Measurements from ENCODE around the gene IL2RA.

The IL2RA gene

DNA sequence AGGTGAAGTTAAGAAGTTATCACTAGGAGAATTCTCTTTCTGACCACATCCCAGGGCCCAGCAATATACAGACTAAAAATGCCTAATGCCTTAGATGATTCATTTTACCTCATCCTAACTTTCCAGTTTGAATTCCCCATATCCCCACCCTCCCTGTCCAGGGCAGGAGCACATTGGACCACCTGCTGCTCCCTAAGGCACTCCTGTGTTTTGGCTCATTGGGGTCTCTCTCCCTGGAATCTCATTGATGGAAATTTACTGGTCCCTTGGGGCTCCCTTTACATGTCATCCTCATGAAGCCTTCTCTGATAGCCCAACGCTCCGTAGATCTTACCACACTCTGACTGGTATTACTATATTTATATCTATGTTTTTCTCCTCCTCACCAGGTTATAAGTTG lies 2.7 kb downstream of the IL2RA start:
- ATAC-seq: no peak
- TF ChIP-seq BACH2 (CRISPR knock-in tag; IDR thresholded peaks at IDR 0.05; ENCODE audit: borderline replicate concordance): no peak
- no peak for TF ChIP-seq CSDC2 (CRISPR knock-in tag; IDR thresholded peaks at IDR 0.05)
- TF ChIP-seq, protein P1, sequence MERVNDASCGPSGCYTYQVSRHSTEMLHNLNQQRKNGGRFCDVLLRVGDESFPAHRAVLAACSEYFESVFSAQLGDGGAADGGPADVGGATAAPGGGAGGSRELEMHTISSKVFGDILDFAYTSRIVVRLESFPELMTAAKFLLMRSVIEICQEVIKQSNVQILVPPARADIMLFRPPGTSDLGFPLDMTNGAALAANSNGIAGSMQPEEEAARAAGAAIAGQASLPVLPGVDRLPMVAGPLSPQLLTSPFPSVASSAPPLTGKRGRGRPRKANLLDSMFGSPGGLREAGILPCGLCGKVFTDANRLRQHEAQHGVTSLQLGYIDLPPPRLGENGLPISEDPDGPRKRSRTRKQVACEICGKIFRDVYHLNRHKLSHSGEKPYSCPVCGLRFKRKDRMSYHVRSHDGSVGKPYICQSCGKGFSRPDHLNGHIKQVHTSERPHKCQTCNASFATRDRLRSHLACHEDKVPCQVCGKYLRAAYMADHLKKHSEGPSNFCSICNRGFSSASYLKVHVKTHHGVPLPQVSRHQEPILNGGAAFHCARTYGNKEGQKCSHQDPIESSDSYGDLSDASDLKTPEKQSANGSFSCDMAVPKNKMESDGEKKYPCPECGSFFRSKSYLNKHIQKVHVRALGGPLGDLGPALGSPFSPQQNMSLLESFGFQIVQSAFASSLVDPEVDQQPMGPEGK (CRISPR knock-in tag; IDR thresholded peaks at IDR 0.05; ENCODE audit: borderline replicate concordance): no peak
- no peak for TF ChIP-seq ZFP30 (CRISPR knock-in tag; IDR thresholded peaks at IDR 0.05)
- TF ChIP-seq, protein P2, sequence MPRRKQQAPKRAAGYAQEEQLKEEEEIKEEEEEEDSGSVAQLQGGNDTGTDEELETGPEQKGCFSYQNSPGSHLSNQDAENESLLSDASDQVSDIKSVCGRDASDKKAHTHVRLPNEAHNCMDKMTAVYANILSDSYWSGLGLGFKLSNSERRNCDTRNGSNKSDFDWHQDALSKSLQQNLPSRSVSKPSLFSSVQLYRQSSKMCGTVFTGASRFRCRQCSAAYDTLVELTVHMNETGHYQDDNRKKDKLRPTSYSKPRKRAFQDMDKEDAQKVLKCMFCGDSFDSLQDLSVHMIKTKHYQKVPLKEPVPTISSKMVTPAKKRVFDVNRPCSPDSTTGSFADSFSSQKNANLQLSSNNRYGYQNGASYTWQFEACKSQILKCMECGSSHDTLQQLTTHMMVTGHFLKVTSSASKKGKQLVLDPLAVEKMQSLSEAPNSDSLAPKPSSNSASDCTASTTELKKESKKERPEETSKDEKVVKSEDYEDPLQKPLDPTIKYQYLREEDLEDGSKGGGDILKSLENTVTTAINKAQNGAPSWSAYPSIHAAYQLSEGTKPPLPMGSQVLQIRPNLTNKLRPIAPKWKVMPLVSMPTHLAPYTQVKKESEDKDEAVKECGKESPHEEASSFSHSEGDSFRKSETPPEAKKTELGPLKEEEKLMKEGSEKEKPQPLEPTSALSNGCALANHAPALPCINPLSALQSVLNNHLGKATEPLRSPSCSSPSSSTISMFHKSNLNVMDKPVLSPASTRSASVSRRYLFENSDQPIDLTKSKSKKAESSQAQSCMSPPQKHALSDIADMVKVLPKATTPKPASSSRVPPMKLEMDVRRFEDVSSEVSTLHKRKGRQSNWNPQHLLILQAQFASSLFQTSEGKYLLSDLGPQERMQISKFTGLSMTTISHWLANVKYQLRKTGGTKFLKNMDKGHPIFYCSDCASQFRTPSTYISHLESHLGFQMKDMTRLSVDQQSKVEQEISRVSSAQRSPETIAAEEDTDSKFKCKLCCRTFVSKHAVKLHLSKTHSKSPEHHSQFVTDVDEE (CRISPR knock-in tag; IDR thresholded peaks at IDR 0.05): no peak
- TF ChIP-seq ZC3H10 (CRISPR knock-in tag; IDR thresholded peaks at IDR 0.05): no peak
- no peak for TF ChIP-seq ZFP3 (CRISPR knock-in tag; IDR thresholded peaks at IDR 0.05)
- no peak for TF ChIP-seq PPARA (CRISPR knock-in tag; IDR thresholded peaks at IDR 0.05; ENCODE audit: borderline replicate concordance)
- TF ChIP-seq GLIS3 (CRISPR knock-in tag; IDR thresholded peaks at IDR 0.05): no peak
- no peak for TF ChIP-seq ZNF70 (CRISPR knock-in tag; IDR thresholded peaks at IDR 0.05)
- no peak for TF ChIP-seq ESRRG (CRISPR knock-in tag; IDR thresholded peaks at IDR 0.05)
- TF ChIP-seq SNAI2 (CRISPR knock-in tag; IDR thresholded peaks at IDR 0.05): no peak
- TF ChIP-seq, protein P3, sequence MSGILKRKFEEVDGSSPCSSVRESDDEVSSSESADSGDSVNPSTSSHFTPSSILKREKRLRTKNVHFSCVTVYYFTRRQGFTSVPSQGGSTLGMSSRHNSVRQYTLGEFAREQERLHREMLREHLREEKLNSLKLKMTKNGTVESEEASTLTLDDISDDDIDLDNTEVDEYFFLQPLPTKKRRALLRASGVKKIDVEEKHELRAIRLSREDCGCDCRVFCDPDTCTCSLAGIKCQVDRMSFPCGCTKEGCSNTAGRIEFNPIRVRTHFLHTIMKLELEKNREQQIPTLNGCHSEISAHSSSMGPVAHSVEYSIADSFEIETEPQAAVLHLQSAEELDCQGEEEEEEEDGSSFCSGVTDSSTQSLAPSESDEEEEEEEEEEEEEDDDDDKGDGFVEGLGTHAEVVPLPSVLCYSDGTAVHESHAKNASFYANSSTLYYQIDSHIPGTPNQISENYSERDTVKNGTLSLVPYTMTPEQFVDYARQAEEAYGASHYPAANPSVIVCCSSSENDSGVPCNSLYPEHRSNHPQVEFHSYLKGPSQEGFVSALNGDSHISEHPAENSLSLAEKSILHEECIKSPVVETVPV (CRISPR knock-in tag; IDR thresholded peaks at IDR 0.05): no peak
- TF ChIP-seq ARNTL (CRISPR knock-in tag; IDR thresholded peaks at IDR 0.05; ENCODE audit: borderline replicate concordance, low read depth): no peak
- TF ChIP-seq RARB (CRISPR knock-in tag; IDR thresholded peaks at IDR 0.05): no peak
- TF ChIP-seq ZNF565 (CRISPR knock-in tag; conservative IDR thresholded peaks at IDR 0.05; ENCODE audit: low read depth): no peak

DNA sequence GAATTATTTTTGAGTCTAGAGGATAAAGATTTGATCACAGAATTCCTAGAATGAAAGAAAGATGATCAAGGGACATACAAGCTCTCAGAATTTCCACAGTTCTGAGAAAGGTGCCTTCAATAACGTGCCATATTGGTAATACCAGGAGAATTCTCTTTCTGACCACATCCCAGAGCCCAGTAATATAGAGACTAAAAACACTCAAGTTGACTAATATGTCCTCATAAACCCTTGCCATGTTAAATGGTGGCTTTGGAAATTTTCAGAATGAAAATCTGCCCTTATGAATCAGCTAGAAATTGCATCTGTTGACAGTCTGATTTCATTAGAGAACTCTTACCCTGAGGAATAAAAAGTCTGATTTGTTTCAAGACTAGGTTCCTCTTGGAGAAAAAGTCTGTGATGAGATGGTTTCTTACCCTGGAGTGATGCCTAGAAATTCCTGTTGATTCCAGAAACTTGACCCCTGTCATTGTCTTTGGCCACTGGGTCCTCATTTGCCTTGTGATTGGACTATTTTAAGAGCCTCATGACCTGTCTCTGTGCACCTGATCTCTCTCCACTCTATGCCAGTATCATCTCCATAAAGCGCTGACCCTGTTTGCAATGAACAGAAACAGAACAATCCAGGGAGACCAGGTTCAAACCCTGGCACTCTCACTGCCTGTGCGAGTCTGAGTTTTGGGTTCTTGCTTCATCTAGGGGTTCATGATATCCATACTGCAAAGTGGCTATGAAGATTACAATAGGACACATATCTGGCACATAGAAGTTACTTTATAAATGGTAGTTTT lies 3.3 kb downstream of the IL2RA start:
- ATAC-seq: no peak

DNA sequence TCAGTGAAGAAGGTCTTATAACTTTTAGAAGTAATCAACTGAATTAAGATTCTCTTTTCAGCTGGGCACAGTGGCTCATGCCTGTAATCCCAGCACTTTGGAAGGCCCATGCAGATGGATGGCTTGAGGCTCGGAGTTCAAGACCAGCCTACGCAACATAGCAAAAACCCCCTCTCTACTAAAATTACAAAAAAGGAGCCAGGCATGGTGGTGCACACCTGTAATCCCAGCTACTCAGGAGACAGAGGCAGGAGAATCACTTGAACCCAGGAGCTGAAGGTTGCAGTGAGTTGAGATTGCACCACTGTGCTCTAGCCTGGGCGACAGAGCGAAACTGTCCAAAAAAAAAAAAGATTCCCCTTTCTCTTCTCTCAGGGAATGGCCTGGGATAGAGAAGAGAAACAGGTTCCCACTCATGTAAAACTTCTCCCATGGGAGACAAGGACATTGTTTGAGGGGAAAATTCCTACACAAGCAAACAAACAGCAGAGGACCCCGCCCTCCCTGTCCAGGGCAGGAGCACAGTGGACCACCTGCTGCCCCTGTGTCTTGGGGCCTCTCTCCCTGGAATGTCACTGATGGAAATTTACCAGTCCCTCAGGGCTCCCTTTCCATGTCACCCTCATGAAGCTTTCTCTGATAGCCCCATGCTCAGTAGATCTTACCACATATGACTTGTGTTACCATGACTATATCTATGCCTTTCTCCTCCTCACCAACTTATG lies 5.6 kb downstream of the IL2RA start:
- no peak for ATAC-seq
- TF ChIP-seq PPARA (CRISPR knock-in tag; IDR thresholded peaks at IDR 0.05; ENCODE audit: borderline replicate concordance): no peak
- no peak for TF ChIP-seq ZC3H10 (CRISPR knock-in tag; IDR thresholded peaks at IDR 0.05)

More for the DNA sequence above, 3.3 kb downstream of the IL2RA start:
- TF ChIP-seq ZFP30 (CRISPR knock-in tag; IDR thresholded peaks at IDR 0.05): no peak

DNA sequence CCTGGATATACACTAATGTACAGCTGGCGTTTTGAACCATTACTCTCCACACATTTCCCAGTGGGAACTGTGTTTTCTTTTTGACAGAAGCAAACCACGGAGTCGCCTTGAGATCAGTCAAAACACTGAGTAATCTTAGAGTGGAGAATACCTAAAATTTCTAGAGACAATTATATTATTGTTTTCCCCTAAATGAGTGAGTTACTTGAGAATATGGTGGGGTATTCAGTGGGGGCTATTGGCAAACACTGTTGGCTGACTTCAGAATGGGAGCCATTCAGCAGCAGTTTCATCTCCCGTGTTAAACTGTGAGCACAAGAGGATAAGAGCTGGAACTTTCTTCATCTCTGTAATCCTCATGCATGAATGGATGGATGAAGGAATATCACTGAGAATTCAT lies 6.2 kb downstream of the IL2RA start:
- TF ChIP-seq ESRRG (CRISPR knock-in tag; IDR thresholded peaks at IDR 0.05): no peak
- TF ChIP-seq ZNF565 (CRISPR knock-in tag; conservative IDR thresholded peaks at IDR 0.05; ENCODE audit: low read depth): no peak
- TF ChIP-seq, protein P1 (CRISPR knock-in tag; IDR thresholded peaks at IDR 0.05; ENCODE audit: borderline replicate concordance): no peak
- TF ChIP-seq, protein P4, sequence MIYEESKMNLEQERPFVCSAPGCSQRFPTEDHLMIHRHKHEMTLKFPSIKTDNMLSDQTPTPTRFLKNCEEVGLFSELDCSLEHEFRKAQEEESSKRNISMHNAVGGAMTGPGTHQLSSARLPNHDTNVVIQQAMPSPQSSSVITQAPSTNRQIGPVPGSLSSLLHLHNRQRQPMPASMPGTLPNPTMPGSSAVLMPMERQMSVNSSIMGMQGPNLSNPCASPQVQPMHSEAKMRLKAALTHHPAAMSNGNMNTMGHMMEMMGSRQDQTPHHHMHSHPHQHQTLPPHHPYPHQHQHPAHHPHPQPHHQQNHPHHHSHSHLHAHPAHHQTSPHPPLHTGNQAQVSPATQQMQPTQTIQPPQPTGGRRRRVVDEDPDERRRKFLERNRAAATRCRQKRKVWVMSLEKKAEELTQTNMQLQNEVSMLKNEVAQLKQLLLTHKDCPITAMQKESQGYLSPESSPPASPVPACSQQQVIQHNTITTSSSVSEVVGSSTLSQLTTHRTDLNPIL (CRISPR knock-in tag; IDR thresholded peaks at IDR 0.05; ENCODE audit: low read depth): no peak
- TF ChIP-seq, protein P5, sequence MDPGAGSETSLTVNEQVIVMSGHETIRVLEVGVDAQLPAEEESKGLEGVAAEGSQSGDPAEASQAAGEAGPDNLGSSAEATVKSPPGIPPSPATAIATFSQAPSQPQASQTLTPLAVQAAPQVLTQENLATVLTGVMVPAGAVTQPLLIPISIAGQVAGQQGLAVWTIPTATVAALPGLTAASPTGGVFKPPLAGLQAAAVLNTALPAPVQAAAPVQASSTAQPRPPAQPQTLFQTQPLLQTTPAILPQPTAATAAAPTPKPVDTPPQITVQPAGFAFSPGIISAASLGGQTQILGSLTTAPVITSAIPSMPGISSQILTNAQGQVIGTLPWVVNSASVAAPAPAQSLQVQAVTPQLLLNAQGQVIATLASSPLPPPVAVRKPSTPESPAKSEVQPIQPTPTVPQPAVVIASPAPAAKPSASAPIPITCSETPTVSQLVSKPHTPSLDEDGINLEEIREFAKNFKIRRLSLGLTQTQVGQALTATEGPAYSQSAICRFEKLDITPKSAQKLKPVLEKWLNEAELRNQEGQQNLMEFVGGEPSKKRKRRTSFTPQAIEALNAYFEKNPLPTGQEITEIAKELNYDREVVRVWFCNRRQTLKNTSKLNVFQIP (CRISPR knock-in tag; IDR thresholded peaks at IDR 0.05; ENCODE audit: borderline replicate concordance, low read depth): no peak
- TF ChIP-seq CSDC2 (CRISPR knock-in tag; IDR thresholded peaks at IDR 0.05): no peak
- TF ChIP-seq, protein P2 (CRISPR knock-in tag; IDR thresholded peaks at IDR 0.05): no peak
- no peak for TF ChIP-seq ZC3H10 (CRISPR knock-in tag; IDR thresholded peaks at IDR 0.05)
- TF ChIP-seq PPARA (CRISPR knock-in tag; IDR thresholded peaks at IDR 0.05; ENCODE audit: borderline replicate concordance): no peak
- no peak for TF ChIP-seq TOX (CRISPR knock-in tag; IDR thresholded peaks at IDR 0.05; ENCODE audit: borderline replicate concordance)
- no peak for TF ChIP-seq SNAI2 (CRISPR knock-in tag; IDR thresholded peaks at IDR 0.05)
- TF ChIP-seq ZNF70 (CRISPR knock-in tag; IDR thresholded peaks at IDR 0.05): no peak
- ATAC-seq: no peak

Measured in SK-N-SH treated with all-trans-retinoic acid at 6 μM for 48 hours (cell line).